ENCODE measurements around the gene TRPM4.

Gene TRPM4

DNA sequence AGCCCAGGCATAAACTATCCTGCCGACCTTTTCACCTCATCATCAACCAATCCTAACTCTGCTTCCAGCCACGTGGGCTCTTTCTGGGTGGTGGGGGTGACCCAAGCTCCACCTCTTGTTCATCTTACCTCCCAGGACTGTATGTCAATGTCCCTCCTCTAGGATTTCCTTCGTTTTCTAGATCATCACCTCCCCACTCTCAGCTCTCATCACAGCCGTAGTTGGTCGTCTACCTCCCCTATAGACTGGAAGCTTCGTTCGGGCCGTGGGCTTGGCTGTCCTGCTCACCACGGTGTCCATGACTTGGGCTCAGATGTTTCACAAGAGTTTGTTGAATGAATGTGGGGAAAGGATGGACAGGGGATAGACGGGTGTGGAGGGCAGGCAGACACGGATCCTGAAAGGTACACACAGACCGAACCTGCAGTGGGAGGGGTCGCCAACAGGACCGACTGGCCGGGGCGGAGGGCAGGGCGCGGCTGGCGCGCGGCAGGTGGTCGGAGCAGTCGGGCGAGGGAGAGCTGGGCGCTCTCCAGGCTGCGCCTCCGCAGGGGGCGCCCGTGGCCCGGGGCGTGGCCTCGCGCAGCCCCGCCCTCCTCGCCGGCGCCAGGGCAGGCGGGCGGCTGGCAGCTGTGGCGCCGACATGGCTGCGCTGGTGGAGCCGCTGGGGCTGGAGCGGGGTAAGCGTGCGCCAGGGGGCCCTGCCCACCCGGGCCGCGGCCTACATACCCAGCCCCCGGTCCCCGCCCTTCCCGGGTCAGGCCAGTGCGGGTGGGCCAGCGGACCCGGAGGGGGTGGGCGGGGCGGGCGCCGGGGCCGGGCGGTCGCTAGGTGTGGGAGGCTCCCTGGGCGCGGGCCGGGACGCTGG lies 43.6 kb upstream of the TRPM4 start, which contains the start of gene LIN7B:
Gene LIN7B, plus strand, starts transcription at position 609 of the 868 bp plus-strand sequence. Its CDS starts 35 bp downstream, at position 644.
- TF ChIP-seq POLR2AphosphoS5 (IDR thresholded peaks at IDR 0.05; ENCODE audit: low read depth, low read length), result peak; percentile 30; the same call in 1 of the 2 replicates
- no peak for TF ChIP-seq FOXP2 (optimal IDR thresholded peaks at IDR 0.05; ENCODE audit: borderline replicate concordance, extremely low read depth, extremely low read length, insufficient read depth)

DNA sequence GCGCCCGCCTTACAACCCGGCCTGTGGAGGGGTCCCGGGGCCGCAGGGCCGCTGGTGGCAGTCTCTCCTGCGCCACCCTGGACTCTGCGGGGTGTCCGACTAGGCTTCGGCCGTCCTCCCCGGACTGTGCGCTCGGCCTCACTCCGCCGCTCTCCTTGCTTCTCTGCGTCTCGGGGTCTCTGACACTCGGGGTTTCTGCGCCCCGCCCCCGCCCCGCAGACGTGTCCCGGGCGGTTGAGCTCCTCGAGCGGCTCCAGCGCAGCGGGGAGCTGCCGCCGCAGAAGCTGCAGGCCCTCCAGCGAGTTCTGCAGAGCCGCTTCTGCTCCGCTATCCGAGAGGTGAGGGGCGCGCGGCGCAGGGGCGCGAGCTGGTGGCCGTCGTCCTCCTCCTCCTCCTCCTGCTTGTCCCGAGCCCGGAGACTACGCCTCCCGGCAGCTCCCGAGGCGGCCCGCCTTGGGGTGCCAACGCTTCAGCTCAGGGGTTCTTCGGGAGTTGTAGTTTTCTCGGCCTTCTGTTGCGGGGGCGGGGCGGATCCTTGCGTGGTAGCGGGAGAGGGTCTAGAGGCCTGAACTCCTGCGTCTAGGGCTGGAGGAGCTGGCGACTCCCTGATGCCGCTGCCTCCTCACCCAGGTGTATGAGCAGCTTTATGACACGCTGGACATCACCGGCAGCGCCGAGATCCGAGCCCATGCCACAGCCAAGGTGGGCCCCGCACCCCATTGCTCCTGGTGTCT lies 42.8 kb upstream of the TRPM4 start:
- TF ChIP-seq POLR2AphosphoS5 (IDR thresholded peaks at IDR 0.05; ENCODE audit: low read depth, low read length), result no peak
- no peak for TF ChIP-seq FOXP2 (optimal IDR thresholded peaks at IDR 0.05; ENCODE audit: borderline replicate concordance, extremely low read depth, extremely low read length, insufficient read depth)
- no peak for TF ChIP-seq SIN3A (IDR thresholded peaks at IDR 0.05; ENCODE audit: borderline replicate concordance, insufficient read depth, low read length)
- no peak for TF ChIP-seq TAF1 (IDR thresholded peaks at IDR 0.05; ENCODE audit: borderline replicate concordance, insufficient read depth, low read length)
- TF ChIP-seq, protein P1, sequence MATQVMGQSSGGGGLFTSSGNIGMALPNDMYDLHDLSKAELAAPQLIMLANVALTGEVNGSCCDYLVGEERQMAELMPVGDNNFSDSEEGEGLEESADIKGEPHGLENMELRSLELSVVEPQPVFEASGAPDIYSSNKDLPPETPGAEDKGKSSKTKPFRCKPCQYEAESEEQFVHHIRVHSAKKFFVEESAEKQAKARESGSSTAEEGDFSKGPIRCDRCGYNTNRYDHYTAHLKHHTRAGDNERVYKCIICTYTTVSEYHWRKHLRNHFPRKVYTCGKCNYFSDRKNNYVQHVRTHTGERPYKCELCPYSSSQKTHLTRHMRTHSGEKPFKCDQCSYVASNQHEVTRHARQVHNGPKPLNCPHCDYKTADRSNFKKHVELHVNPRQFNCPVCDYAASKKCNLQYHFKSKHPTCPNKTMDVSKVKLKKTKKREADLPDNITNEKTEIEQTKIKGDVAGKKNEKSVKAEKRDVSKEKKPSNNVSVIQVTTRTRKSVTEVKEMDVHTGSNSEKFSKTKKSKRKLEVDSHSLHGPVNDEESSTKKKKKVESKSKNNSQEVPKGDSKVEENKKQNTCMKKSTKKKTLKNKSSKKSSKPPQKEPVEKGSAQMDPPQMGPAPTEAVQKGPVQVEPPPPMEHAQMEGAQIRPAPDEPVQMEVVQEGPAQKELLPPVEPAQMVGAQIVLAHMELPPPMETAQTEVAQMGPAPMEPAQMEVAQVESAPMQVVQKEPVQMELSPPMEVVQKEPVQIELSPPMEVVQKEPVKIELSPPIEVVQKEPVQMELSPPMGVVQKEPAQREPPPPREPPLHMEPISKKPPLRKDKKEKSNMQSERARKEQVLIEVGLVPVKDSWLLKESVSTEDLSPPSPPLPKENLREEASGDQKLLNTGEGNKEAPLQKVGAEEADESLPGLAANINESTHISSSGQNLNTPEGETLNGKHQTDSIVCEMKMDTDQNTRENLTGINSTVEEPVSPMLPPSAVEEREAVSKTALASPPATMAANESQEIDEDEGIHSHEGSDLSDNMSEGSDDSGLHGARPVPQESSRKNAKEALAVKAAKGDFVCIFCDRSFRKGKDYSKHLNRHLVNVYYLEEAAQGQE (IDR thresholded peaks at IDR 0.05; ENCODE audit: insufficient read depth in 1 of 2, low read depth in 2 of 2, low read length in 2 of 2), result no peak

DNA sequence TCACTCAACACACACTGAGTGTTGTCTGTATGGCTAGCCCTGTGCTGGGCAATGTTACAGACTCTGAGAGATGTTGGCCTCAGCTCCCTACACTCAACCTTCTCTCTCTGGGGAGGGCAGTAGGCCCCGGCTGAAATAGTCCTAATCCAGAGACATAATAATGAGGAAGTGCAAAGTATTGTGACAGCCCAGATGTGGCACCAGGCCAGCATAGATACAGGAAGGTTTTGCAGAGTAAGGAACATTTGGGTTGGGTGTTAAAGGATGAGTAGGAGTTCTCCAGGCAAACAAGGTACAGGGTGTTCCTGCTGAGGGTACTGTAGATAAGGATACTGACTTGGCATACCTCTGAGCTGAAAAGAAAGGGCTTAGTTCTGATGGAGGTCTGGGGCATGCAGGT lies 41.0 kb upstream of the TRPM4 start:
- TF ChIP-seq POLR2AphosphoS5 (IDR thresholded peaks at IDR 0.05; ENCODE audit: low read depth, low read length) (no peak), SIN3A (IDR thresholded peaks at IDR 0.05; ENCODE audit: borderline replicate concordance, insufficient read depth, low read length) (no peak), FOXP2 (optimal IDR thresholded peaks at IDR 0.05; ENCODE audit: borderline replicate concordance, extremely low read depth, extremely low read length, insufficient read depth) (no peak), TAF1 (IDR thresholded peaks at IDR 0.05; ENCODE audit: borderline replicate concordance, insufficient read depth, low read length) (no peak)
- TF ChIP-seq, protein P1 (IDR thresholded peaks at IDR 0.05; ENCODE audit: insufficient read depth in 1 of 2, low read depth in 2 of 2, low read length in 2 of 2), result no peak

DNA sequence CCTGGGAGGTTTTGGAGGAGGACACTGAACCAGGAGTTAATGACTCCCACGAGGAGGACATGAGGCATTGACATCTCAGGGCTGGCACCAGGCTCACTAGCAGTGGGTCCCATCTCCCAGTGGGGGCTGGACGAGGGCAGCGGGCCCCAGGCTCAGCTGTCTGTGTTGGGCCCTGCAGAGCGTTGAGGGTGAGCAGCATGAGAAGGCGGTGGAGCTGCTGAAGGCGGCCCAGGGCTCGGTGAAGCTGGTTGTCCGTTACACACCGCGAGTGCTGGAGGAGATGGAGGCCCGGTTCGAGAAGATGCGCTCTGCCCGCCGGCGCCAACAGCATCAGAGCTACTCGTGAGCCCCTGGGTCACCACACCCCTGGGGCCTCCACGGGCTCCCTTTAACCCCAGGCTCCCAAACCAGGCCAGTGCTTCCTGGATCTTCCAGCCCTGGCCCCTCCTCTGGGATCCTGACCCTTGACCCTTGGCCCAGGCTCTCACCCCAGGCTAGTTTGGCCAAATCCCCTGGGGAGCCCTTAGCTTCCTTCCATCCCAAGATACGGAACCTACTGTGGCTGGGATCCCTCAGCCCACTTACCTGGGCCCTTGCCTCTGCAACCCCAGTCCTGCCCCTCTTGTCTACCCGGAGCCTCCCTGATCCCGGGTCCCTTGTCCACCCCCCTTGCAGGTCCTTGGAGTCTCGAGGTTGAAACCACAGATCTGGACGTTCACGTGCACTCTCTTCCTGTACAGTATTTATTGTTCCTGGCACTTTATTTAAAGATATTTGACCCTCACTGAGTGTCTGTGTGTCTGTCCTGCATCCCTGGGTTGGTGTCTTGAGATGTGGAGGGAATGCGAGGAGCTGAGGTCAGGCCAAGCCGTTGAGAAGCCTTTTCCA lies 39.7 kb upstream of the TRPM4 start:
- TF ChIP-seq POLR2AphosphoS5 (IDR thresholded peaks at IDR 0.05; ENCODE audit: low read depth, low read length), result no peak
- no peak for TF ChIP-seq FOXP2 (optimal IDR thresholded peaks at IDR 0.05; ENCODE audit: borderline replicate concordance, extremely low read depth, extremely low read length, insufficient read depth)
- TF ChIP-seq, protein P1 (IDR thresholded peaks at IDR 0.05; ENCODE audit: insufficient read depth in 1 of 2, low read depth in 2 of 2, low read length in 2 of 2), result no peak
- no peak for TF ChIP-seq TAF1 (IDR thresholded peaks at IDR 0.05; ENCODE audit: borderline replicate concordance, insufficient read depth, low read length)
- TF ChIP-seq SIN3A (IDR thresholded peaks at IDR 0.05; ENCODE audit: borderline replicate concordance, insufficient read depth, low read length), result no peak
